ENCODE measurements around the gene U2AF2. TPM values are rescaled to one million over a fixed set of nuclear protein-coding genes. Genes with fewer than 3 reads are reported as not detected.

Gene U2AF2
- total and polyA plus RNA-seq, 9 of the 15 experiments (the other 6 are each of a cell fraction or from before 2014, with no cell fraction given), result 3.0 to 331 (median 157) TPM

DNA sequence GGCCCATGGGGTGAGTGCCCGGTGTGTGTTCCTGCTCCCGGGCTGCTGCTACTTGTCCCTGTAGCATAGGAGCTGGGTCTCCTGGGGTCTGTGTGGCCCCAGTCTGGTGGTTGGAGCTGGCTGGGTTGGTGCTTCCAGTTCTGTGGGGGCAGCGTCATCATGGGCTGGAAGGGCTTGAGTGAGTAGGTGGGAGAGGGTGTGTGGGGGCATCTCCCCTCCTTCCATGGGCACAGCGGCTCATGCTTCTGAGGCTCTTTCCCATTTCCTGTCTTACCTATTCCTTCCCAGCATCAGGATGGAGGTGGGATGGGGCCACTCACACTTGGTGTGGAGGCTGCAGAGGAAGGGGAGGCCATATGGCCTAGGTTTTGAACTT is 12.2 kb downstream of the U2AF2 start:
- H4K20me1 ChIP-seq (replicated peaks; ENCODE audit: control insufficient read depth, insufficient read depth, low read length), result peaks cover 62% of the 10 kb centered on the region
- in situ Hi-C loops (cut with MboI), result no loop called here
- FAIRE-seq, result no peak
- no peak overlapping the region for H2AFZ ChIP-seq (ENCODE audit: low read depth, low read length)
- H3K4me2 ChIP-seq (ENCODE audit: insufficient read depth, low read length), result no peak overlapping the region
- peaks cover 9% of the 10 kb centered on the region for H3K9me1 ChIP-seq (ENCODE audit: control insufficient read depth, insufficient read depth, low read length)
- TF ChIP-seq SUPT5H (IDR thresholded peaks at IDR 0.05) (peak; percentile 26; the same call in 1 of the 2 replicates), RB1 (IDR thresholded peaks at IDR 0.05; ENCODE audit: low read depth) (no peak)
- ChIA-PET POLR2A (interaction anchor here (3.1 to 3.3 kb wide), 2 partner anchors 10 to 12 kb away, joined by 11 to 21 read pairs; partner anchors contain the start of gene U2AF2), CTCF (ENCODE audit: low intra/inter-chr PET ratio) (no interaction called here)
- no peak overlapping the region for H3K9ac ChIP-seq (ENCODE audit: insufficient read depth in 1 of 2, low read depth in 2 of 2, low read length in 2 of 2)
- ATAC-seq, result no peak
- no peak overlapping the region for H3K4me3 ChIP-seq
- H3K27ac ChIP-seq (ENCODE audit: extremely low read depth, low read depth, low read length), result no peak overlapping the region
- intact Hi-C loops (cut with micrococcal nuclease), result no loop called here
- peaks cover 96% of the 10 kb centered on the region for H3K36me3 ChIP-seq (ENCODE audit: control insufficient read depth, insufficient read depth, low read length)
- 96% methylated on average over 3 of the region's 4 CpGs for WGBS (ENCODE audit: insufficient coverage, low coverage, missing lambda C conversion rate)
- peaks cover 5 to 28% of the 10 kb centered on the region in 2 experiments; a peak in 4 of 5 replicates for H3K4me1 ChIP-seq (replicated peaks in 1 of 2; ENCODE audit: control insufficient read depth in 2 of 2, insufficient read depth in 2 of 2, low read length in 2 of 2)
- no TSS peak for BruUV-seq (replicated peaks)
- DNase-seq (ENCODE audit: extremely low read depth in 1 of 4, low spot score in 3 of 4), result no peak
- H3K79me2 ChIP-seq (ENCODE audit: control insufficient read depth, insufficient read depth, low read length), result peaks cover 84% of the 10 kb centered on the region
- no peaks in the 10 kb centered on the region for H3K27me3 ChIP-seq (ENCODE audit: control insufficient read depth in 2 of 2, insufficient read depth in 2 of 2, low read length in 2 of 2)
- no peaks in the 10 kb centered on the region for H3K9me3 ChIP-seq (replicated peaks; ENCODE audit: control insufficient read depth, insufficient read depth, low read depth, low read length)

GRCh38 chr19:55667511-55667910 is 12.7 kb downstream of the U2AF2 start:
- Histone ChIP-seq H3K79me2 (ENCODE audit: control insufficient read depth, insufficient read depth, low read length) (peaks cover 85% of the 10 kb centered on the region), H3K27ac (ENCODE audit: extremely low read depth, low read depth, low read length) (no peak overlapping the region), H4K20me1 (replicated peaks; ENCODE audit: control insufficient read depth, insufficient read depth, low read length) (peaks cover 61% of the 10 kb centered on the region), H3K9me1 (ENCODE audit: control insufficient read depth, insufficient read depth, low read length) (peaks cover 9% of the 10 kb centered on the region), H3K9me3 (replicated peaks; ENCODE audit: control insufficient read depth, insufficient read depth, low read depth, low read length) (no peaks in the 10 kb centered on the region), H2AFZ (ENCODE audit: low read depth, low read length) (no peak overlapping the region), H3K4me2 (ENCODE audit: insufficient read depth, low read length) (no peak overlapping the region), H3K9ac (ENCODE audit: insufficient read depth in 1 of 2, low read depth in 2 of 2, low read length in 2 of 2) (0 out of 4 replicates have a peak overlapping the region, but pooled peaks of 1 of the 2 experiments have one; percentile 41), H3K4me3 (no peak overlapping the region), H3K27me3 (ENCODE audit: control insufficient read depth in 2 of 2, insufficient read depth in 2 of 2, low read length in 2 of 2) (no peaks in the 10 kb centered on the region), H3K4me1 (replicated peaks in 1 of 2; ENCODE audit: control insufficient read depth in 2 of 2, insufficient read depth in 2 of 2, low read length in 2 of 2) (peaks cover 10 to 28% of the 10 kb centered on the region in 2 experiments; a peak in 4 of 5 replicates), H3K36me3 (ENCODE audit: control insufficient read depth, insufficient read depth, low read length) (peaks cover 95% of the 10 kb centered on the region)
- DNase-seq (ENCODE audit: extremely low read depth in 1 of 4, low spot score in 3 of 4) (no peak), ATAC-seq (no peak), FAIRE-seq (no peak)
- intact Hi-C loops (cut with micrococcal nuclease) (no loop called here), in situ Hi-C loops (cut with MboI) (no loop called here)
- ChIA-PET POLR2A (interaction anchor here (3.1 to 3.3 kb wide), 2 partner anchors 10 to 13 kb away, joined by 11 to 21 read pairs; partner anchors contain the start of gene U2AF2), CTCF (ENCODE audit: low intra/inter-chr PET ratio) (no interaction called here)
- no TSS peak for BruUV-seq (replicated peaks)
- WGBS (ENCODE audit: insufficient coverage, low coverage, missing lambda C conversion rate), result 97% methylated on average over 9 of the region's 12 CpGs
- TF ChIP-seq ZBTB40 (IDR thresholded peaks at IDR 0.05) (no peak), ZBTB40 (CRISPR knock-in tag; IDR thresholded peaks at IDR 0.05) (no peak), RBM22 (IDR thresholded peaks at IDR 0.05; ENCODE audit: low read depth, low read length, poor library complexity, severe bottlenecking) (peak; percentile 45), POLR2H (tag; IDR thresholded peaks at IDR 0.05; ENCODE audit: low read depth) (no peak), FOS (IDR thresholded peaks at IDR 0.05; ENCODE audit: extremely low read depth, insufficient read length) (no peak), RBM15 (IDR thresholded peaks at IDR 0.05; ENCODE audit: insufficient read depth, low read length) (no peak)

All from K562 (cell line).